Tongue (tissue), 2 donors: ENCODE results near the gene RACK1. TPM values are rescaled to one million over a fixed set of nuclear protein-coding genes. Genes with fewer than 3 reads are reported as not detected.
"Not testable (repeated sequence)": the region's sequence is repeated elsewhere in the genome, so short reads cannot be mapped to it uniquely, and the experiment has no call there.

Experiments used
- DNase-seq: peaks from one replicate; pipeline ENCODE4 v3.0.0-alpha.2; 2015
- total RNA-seq: library from RNA; depleted of rRNA; stranded (reverse); fragments of >200 nt; gene quantifications from one replicate; pipeline ENCODE4 v1.2.3, GENCODE V29; 2014

Gene RACK1
- 2,469 TPM for total RNA-seq

DNA sequence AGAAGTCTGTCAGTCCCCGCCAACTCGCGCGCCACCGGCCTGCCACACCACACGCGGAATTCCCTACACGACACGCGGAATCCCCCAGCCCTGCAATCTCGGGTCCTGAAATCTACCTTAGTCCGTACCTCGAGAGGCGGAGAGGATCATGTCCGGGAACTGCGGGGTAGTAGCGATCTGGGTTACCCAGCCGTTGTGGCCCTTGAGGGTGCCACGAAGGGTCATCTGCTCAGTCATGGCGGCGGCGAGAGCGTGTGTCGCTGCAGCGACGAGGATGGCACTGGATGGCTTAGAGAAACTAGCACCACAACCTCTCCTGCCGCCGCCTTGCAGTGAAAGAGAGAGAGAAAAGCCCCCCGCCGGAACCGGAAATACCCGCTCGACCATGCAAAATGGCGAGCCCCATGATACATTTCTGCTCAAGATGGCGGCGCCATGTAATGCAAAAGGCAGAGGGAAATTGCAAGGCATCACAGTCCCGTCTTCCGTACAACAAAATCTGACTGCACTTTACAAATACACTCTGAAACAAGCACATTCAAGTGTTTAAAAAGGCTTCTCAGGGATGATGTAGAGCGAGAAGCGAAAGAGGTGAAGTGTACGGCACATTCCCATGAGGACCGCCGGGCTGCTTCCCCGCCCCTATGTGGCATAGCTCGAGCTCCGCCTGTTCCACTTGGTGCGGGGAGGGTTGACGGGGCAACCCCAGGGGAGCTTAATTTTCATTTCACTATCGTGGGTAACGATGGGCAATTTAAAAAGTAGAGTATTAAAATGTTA is at the start of gene RACK1:
TSS of gene RACK1 (minus strand) at position 343 of the 780 bp plus-strand sequence. CDS start at position 237, 106 bp downstream.
- DNase-seq: peak; percentile 98

DNA sequence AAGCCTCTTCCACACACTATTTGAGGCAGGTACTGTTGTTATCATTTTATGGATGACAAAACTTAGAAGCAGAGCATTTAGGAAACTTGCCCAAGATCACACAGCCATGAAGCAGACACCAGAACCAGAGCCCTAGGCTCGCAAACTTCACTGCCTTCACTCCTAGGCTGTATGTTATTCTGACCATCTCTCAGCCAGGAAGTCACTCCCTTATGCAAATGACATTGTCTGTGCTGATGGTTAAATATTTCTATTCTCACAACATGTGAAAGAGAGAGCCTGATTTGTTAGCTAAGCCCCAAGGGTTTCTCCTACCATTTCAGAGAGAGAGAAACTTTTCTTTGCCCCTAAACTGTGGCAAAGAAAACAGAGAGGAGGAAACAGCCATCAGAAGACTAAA is 43.6 kb upstream of the RACK1 start:
- not testable (repeated sequence) for DNase-seq

DNA sequence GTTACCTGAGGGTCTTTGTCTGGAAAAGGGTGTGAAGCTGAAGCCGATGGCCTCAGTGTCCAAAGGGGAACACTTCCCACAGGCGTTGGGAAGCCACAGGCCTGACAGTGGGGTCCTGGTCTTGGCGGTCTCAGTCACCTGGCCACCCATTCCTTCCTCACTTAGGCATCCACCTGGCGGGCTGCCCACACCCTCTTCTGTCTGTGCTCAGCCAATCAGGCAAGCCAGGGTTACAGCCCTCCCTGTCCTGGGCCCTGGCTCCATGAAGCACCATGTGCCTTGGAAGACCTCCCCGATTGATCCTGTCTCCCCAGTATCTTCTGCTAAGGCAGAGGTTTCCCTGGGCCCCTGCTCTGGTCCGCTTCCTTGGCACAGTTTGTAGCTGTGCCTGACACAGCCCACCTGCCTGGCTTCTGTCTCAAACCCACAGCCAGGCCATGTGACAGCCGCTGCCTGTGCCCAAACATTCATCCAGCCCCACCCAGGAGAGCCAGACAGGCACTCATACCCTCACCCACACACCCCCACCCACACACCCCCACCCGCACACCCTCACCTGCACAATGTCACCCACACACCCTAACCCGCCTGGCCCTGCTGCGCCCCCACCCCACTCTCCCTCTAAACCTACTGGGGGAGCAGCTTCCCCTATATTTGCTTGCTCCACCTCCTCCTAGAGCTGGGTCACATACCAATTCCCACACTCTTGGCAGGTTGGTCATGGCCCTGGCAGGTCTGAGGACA is 42.4 kb upstream of the RACK1 start:
- not testable (repeated sequence) for DNase-seq

DNA sequence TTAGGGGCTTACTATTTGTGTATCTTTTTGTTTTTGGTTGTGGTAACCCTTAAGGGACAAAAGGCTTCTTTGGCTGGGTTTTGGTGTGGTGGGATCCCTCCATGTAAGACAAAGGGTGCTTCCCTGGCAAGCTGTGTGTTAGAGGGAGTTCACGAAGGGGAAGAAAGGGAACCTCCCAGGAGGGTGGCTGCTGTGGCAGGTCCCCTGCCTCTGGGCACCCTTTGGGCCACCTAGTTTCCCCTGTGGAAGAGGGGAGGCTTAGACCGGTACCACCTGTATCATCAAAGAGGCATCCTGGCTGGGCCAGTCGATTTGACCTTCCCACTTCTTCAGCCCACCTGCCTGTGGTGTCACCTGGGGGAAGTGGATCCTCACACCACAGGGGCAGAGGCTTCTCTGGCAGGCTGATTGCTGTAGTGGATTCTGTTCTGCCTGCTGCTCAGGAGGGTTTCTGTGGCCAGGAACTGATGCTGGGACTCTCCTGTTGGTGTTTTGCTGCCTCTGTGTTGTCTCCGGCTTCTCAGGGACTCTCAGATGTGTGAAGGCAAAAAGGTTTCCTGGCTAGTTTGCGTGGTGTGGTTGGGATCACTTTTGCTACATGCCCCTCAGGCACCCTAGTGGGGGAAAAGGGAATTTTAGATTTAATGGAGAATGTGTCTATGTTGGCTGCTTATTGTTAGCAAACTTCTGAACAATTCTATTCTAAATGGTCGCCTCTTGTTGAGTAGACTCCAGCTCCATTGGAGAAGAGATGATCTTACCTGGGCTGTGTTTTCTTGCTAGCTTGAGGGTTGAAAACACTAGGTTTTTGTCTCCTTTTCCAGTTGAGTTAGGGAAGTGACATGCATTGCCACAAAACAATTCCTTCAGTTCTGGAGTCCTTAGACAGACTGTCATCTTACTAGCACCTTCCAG is 40.4 kb upstream of the RACK1 start:
- DNase-seq: not testable (repeated sequence)

GRCh38 chr5:181283347-181283746 is 39.6 kb upstream of the RACK1 start:
- DNase-seq: no peak

DNA sequence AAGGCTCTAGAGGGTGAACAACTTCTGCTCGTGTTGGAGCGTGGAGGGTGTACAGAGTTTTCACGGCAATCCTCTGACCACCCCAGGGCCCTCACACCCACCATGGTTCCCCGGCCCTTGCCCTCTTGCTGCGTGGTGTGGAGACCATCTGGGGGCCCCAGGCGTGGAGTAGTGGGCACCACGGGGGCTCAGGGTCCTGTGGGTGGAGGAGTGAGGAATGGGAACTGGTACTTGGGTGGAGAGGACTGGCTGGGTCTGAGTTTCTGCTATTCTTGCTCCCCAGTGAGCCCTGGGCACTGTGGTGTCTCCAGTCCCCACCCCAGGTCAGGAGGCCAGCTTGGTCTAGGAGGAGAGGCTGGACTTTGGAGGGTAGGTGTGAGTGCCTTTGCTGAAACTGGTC is 39.2 kb upstream of the RACK1 start:
- no peak for DNase-seq

GRCh38 chr5:181282415-181282814 is 38.7 kb upstream of the RACK1 start:
- not testable (repeated sequence) for DNase-seq

DNA sequence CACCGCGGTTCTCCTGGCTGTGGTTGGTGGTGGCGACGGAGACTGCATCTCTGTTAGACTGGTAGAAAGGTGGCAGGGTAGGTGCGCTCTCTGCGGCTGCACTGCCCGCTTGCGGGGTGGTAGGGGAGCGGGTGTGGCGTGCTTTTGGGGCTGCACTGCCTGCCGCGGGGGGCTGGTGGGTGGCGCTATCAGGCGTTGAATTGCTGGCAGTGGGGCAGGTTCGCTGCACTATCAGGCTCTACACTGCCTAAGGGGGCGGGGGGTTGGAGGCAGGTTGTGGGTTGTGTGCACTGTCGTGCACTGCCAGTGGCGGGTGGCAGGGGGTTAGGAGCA is 38.2 kb upstream of the RACK1 start:
- no peak for DNase-seq

DNA sequence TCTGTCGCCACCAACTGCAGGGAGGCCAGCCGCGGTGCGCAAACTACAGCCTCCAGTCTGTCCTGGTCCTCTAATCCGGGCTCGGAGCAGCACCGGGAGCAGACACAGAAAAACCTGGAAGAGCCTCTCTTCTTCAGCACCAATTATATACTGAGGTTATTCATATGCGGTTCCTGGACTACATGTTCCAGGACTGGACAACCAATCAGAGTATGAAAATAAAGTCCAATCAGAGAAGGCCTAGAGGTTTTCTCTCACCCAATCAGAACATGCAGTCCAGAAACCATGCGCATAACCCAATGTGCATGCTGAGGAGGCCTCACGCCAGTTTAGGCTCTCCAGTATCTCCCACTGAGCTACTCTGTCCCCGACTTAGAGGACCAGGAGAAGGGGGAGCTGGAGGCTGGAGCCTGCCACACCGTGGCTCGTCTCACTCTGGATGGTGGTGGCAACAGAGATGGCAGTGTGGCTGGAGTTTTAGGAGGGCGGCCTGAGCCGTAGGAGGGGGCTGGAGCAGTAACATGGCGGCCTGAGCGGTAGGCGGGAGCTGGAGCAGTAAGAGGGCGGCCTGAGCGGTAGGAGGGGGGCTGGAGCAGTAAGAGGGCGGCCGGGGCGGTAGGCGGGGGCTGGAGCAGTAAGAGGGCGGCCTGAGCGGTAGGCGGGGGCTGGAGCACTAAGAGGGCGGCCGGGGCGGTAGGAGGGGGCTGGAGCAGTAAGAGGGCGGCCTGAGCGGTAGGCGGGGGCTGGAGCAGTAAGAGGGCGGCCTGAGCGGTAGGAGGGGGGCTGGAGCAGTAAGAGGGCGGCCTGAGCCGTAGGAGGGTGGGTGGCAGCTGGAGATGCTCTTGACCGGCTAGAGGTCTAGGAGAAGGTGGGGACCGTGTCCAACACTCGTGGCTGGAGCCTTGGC is 37.6 kb upstream of the RACK1 start:
- DNase-seq: no peak

DNA sequence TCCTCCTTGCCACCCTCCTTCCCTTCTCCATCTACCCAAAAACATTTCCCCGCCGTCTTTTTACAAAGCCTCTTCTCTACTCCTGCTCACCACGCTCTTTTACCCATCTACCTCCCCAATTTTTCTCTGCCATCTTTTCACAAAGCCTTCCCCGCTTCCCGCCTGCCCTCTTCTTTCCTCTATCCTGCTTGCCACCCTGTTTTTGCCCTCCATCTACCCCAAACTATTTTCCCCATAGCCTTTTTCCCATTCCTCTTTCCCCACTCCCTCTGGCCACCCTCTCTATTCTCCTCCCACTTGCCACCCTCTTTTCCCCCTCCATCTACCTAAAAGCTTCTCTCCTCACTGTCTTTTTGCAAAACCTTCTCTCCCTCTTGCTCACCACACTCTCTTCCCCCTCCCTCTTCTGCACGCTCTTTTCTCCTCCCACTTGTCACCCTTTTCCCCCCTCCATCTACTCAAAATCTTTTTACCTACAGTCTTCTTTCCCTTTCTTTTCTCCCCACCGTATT is 36.6 kb upstream of the RACK1 start:
- DNase-seq: no peak

- DNase-seq: not testable (repeated sequence)
Observed at GRCh38 chr5:181273433-181273744, 29.7 kb upstream of the RACK1 start.

- DNase-seq: no peak
Observed at GRCh38 chr5:181271081-181271480, 27.4 kb upstream of the RACK1 start.

- not testable (repeated sequence) for DNase-seq
Observed at GRCh38 chr5:181267907-181268306, 24.2 kb upstream of the RACK1 start.

DNA sequence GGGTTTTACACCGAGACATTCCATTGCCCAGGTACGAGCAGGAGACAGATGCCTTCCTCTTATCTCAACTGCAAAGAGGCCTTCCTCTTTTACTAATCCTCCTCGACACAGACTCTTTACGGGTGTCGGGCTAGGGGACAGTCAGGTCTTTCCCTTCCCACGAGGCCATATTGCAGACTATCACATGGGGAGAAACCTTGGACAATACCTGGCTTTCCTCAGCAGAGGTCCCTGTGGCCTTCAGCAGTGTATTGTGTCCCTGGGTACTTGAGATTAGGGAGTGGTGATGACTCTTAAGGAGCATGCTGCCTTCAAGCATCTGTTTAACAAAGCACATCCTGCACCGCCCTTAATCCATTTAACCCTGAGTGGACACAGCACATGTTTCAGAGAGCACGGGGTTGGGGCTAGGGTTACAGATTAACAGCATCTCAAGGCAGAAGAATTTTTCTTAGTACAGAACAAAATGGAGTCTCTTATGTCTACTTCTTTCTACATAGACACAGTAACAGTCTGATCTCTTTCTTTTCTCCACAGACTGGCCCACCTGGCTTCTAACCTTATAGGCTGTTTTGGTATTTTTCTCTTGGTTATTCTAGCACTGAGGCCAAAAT is 23.7 kb upstream of the RACK1 start:
- DNase-seq: not testable (repeated sequence)

DNA sequence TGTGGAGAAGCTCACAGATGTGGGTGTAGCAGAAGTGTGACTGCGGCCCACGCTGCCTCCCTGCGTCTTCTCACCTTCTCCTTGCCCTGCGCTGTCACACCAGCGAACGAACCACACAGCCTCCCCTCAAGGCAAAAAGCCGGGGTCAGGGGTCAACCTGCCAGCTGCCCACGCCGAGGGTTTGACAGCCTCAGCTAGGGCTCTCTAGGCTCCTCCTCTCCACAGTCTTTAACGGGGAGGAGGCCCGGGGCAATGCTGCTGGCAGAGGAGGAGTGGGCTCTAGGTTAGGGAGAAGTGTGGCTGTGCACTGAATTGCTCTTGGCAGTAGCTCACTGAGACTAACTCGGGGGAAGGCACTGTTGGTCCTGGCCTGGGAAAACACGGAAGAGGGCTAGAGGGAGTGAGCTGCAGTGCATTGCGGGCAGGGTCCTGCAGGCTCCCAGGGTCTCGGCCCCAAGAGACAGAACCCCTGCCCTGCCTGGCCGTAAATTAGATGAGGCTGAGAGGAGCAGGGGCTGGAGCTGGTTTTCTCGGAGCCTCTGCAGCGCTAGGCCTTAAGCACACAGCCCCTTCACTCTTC is 21.5 kb upstream of the RACK1 start:
- no peak for DNase-seq

DNA sequence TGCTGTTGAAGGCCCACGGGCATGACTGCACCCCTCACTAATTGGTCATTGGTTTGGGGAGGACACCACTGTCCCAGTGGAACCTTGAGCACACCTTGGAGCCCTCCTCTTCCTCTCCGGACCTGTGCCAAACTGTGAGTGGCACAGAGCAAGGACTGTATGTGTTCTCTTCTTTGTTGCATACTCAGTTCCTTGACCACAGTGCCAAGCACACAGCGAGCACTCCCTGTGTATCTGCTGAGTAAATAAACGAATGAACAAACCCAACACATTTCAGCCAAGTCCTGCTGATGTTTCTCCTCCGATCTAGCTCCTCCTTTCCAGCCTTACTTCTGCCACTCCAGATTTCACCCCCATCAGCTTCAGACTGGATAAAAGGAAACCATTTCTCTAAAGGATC is 19.9 kb upstream of the RACK1 start:
- DNase-seq: no peak

- DNase-seq: peak; percentile 81
Observed at GRCh38 chr5:181261320-181262049, 17.8 kb upstream of the RACK1 start.

- peak; percentile 96 for DNase-seq
Observed at GRCh38 chr5:181260720-181261319, 17.1 kb upstream of the RACK1 start, which contains the start of gene TRIM52. Gene TRIM52, minus strand, starts transcription at chr5:181261143. Its CDS starts 330 bp downstream, at chr5:181260813.

DNA sequence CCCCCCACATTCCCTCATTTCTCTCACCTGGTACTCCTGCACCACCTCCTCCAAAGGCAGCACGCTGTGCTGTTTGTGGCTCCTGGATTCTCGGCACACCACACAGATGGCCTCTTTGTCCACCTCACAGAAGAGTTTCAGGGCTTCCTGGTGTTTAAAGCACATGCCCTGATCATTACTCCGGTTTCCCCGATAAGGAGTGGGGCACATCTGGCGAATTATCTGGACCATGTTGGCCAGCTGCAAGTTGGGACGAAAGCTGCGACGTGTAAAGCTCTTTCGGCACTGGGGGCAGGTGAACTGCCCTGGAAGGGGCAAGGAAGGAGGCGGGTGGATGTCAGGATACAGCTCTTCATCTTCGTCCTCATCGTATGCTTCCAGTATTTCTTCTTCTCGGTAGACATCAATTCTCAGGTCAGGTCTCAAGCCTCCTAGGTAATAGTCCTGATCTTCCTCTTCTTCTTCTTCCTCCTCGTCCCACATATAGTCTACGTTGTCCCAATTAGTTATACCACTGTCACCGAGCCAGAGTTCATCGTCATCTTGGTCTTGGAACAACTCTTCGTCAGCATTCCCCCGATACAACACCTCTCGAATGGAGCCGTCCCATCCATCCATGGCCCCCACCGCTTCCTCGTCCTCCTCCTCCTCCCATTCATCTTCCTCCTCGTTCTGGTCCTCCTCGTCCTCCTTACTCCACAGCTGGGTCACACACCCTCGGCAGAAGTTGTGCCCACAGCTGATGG is 16.4 kb upstream of the RACK1 start:
- no peak for DNase-seq
